Measurements from ENCODE around the gene BACE2.

The BACE2 gene

DNA sequence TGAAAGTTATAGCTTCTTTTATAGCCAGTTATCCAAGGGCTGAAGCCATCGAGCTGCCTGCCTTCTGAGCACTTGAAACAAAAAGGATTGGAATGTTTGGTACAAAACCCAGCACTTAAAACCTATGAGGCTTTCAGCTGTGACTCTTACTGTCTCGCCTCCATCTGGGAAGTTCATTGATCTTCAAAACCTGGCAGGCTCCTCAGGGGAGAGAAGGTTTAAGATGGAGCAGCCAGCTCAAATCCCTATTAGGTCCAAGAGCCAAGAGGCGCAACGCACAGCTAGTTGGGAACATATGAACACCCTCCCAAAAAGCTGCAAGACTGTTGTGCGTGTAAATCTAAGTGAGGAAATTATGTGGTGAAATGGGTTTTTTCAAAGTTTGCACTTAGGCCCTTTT, 33.4 kb downstream of the BACE2 start:
- Histone ChIP-seq H3K4me2 (ENCODE audit: low read depth, low read length, poor library complexity, severe bottlenecking) (no peak overlapping the region), H4K20me1 (ENCODE audit: low read depth, low read length) (no peaks in the 10 kb centered on the region), H3F3A (ENCODE audit: insufficient read depth) (no peaks in the 10 kb centered on the region), H3K9me2 (replicated peaks; ENCODE audit: insufficient read depth, low read length) (no peaks in the 10 kb centered on the region), H3K27ac (ENCODE audit: low read depth, low read length) (no peak overlapping the region), H3K4me3 (ENCODE audit: insufficient read depth, low read length, poor library complexity, severe bottlenecking) (no peak overlapping the region), H3K79me2 (ENCODE audit: insufficient read depth, low read length) (no peaks in the 10 kb centered on the region), H3K9ac (ENCODE audit: low read length) (no peak overlapping the region), H3K9me3 (ENCODE audit: insufficient read depth, low read length) (no peaks in the 10 kb centered on the region), H2AFZ (ENCODE audit: low read depth, low read length, severe bottlenecking) (no peak overlapping the region), H3K36me3 (ENCODE audit: low read length) (no peaks in the 10 kb centered on the region), H3K27me3 (ENCODE audit: low read length) (no peaks in the 10 kb centered on the region)
- TF ChIP-seq EZH2phosphoT487 (conservative IDR thresholded peaks at IDR 0.05; ENCODE audit: low read length) (no peak), CTCF (IDR thresholded peaks at IDR 0.05; ENCODE audit: insufficient read depth, low read length, poor library complexity, severe bottlenecking) (no peak)

- no peak overlapping the region for H3K27ac ChIP-seq (ENCODE audit: low read depth, low read length)
- no peak overlapping the region for H2AFZ ChIP-seq (ENCODE audit: low read depth, low read length, severe bottlenecking)
- H3K79me2 ChIP-seq (ENCODE audit: insufficient read depth, low read length), result no peaks in the 10 kb centered on the region
- no peaks in the 10 kb centered on the region for H4K20me1 ChIP-seq (ENCODE audit: low read depth, low read length)
- no peak overlapping the region for H3K4me2 ChIP-seq (ENCODE audit: low read depth, low read length, poor library complexity, severe bottlenecking)
- H3K9me2 ChIP-seq (replicated peaks; ENCODE audit: insufficient read depth, low read length), result no peaks in the 10 kb centered on the region
- H3K4me3 ChIP-seq (ENCODE audit: insufficient read depth, low read length, poor library complexity, severe bottlenecking), result no peak overlapping the region
- H3F3A ChIP-seq (ENCODE audit: insufficient read depth), result no peaks in the 10 kb centered on the region
- H3K36me3 ChIP-seq (ENCODE audit: low read length), result no peaks in the 10 kb centered on the region
- H3K9me3 ChIP-seq (ENCODE audit: insufficient read depth, low read length), result no peaks in the 10 kb centered on the region
- no peaks in the 10 kb centered on the region for H3K27me3 ChIP-seq (ENCODE audit: low read length)
- H3K9ac ChIP-seq (ENCODE audit: low read length), result no peak overlapping the region
- TF ChIP-seq CTCF (IDR thresholded peaks at IDR 0.05; ENCODE audit: insufficient read depth, low read length, poor library complexity, severe bottlenecking), result no peak
- no peak for TF ChIP-seq EZH2phosphoT487 (conservative IDR thresholded peaks at IDR 0.05; ENCODE audit: low read length)
Observed at GRCh38 chr21:41204736-41205135, 36.8 kb downstream of the BACE2 start.

- Histone ChIP-seq H3F3A (ENCODE audit: insufficient read depth) (no peaks in the 10 kb centered on the region), H3K27me3 (ENCODE audit: low read length) (no peaks in the 10 kb centered on the region), H3K27ac (ENCODE audit: low read depth, low read length) (no peak overlapping the region), H3K36me3 (ENCODE audit: low read length) (no peaks in the 10 kb centered on the region), H4K20me1 (ENCODE audit: low read depth, low read length) (no peaks in the 10 kb centered on the region), H3K9ac (ENCODE audit: low read length) (no peak overlapping the region), H3K9me3 (ENCODE audit: insufficient read depth, low read length) (no peaks in the 10 kb centered on the region), H3K9me2 (replicated peaks; ENCODE audit: insufficient read depth, low read length) (no peaks in the 10 kb centered on the region), H3K79me2 (ENCODE audit: insufficient read depth, low read length) (no peaks in the 10 kb centered on the region), H2AFZ (ENCODE audit: low read depth, low read length, severe bottlenecking) (no peak overlapping the region), H3K4me2 (ENCODE audit: low read depth, low read length, poor library complexity, severe bottlenecking) (no peak overlapping the region), H3K4me3 (ENCODE audit: insufficient read depth, low read length, poor library complexity, severe bottlenecking) (no peak overlapping the region)
- TF ChIP-seq EZH2phosphoT487 (conservative IDR thresholded peaks at IDR 0.05; ENCODE audit: low read length) (no peak), CTCF (IDR thresholded peaks at IDR 0.05; ENCODE audit: insufficient read depth, low read length, poor library complexity, severe bottlenecking) (no peak)
Observed at GRCh38 chr21:41207401-41208375, 39.7 kb downstream of the BACE2 start.
